ENCODE measurements around the gene CASK. TPM values are rescaled to one million over a fixed set of nuclear protein-coding genes. Genes with fewer than 3 reads are reported as not detected.
A peak's percentile ranks its signal among the peaks of the same experiment; 100 is the strongest.

Gene CASK, protein sequence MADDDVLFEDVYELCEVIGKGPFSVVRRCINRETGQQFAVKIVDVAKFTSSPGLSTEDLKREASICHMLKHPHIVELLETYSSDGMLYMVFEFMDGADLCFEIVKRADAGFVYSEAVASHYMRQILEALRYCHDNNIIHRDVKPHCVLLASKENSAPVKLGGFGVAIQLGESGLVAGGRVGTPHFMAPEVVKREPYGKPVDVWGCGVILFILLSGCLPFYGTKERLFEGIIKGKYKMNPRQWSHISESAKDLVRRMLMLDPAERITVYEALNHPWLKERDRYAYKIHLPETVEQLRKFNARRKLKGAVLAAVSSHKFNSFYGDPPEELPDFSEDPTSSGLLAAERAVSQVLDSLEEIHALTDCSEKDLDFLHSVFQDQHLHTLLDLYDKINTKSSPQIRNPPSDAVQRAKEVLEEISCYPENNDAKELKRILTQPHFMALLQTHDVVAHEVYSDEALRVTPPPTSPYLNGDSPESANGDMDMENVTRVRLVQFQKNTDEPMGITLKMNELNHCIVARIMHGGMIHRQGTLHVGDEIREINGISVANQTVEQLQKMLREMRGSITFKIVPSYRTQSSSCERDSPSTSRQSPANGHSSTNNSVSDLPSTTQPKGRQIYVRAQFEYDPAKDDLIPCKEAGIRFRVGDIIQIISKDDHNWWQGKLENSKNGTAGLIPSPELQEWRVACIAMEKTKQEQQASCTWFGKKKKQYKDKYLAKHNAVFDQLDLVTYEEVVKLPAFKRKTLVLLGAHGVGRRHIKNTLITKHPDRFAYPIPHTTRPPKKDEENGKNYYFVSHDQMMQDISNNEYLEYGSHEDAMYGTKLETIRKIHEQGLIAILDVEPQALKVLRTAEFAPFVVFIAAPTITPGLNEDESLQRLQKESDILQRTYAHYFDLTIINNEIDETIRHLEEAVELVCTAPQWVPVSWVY
- total RNA-seq = 10 to 100 TPM; 25.1 to 61.6 (median 35.3) TPM

DNA sequence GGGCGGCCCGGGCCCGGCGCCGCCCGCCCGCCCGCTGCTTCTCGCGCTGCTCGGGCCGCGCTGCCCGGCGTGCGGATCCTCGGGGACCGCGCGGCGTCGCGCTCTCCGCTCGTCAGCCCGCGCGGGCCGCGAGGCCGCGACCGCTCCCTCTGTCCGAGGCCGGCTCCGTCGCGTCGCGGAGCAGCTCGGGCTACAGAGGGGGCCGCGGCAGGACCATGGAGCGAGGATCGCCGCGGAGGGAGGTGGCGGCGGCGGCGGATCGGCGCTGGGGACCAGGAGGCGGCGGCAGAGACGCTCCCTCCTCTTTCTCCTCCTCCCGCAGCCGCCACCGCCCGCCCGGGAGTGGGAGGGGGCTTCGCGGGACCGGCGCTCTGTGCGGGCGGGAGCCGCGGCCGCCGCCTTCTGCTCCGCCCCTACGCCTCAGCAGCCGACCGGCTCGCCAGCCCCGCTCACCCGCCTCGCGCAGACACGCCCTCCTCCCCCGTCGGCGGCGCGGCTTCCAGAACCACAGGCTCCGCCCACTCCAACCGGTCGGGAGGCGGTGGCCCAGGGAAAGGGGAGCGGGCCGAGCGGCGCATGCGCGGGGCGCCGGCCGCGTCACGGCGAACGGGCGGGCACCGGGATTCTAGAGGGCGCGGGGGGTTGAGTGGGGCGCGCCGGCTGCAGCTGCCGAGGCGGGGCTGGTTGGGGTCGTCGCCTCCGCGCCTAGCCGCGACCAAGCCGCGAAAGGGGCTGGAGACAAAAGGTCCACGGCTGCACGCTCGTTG is at the start of gene CASK:
CASK (minus strand) TSS at position 344 of the 767 bp plus-strand sequence. CDS start 566 bp downstream, outside the sequence.
- no peaks in the 10 kb centered on the region for H3K27me3 ChIP-seq
- no peaks in the 10 kb centered on the region for H3K36me3 ChIP-seq
- 0 to 37% methylated on average over 1 to 76 of the region's 123 CpGs for WGBS, 2 donors
- H3K9me3 ChIP-seq = no peaks in the 10 kb centered on the region
- no peaks in the 10 kb centered on the region for H3K4me1 ChIP-seq
- TF ChIP-seq, protein P1, sequence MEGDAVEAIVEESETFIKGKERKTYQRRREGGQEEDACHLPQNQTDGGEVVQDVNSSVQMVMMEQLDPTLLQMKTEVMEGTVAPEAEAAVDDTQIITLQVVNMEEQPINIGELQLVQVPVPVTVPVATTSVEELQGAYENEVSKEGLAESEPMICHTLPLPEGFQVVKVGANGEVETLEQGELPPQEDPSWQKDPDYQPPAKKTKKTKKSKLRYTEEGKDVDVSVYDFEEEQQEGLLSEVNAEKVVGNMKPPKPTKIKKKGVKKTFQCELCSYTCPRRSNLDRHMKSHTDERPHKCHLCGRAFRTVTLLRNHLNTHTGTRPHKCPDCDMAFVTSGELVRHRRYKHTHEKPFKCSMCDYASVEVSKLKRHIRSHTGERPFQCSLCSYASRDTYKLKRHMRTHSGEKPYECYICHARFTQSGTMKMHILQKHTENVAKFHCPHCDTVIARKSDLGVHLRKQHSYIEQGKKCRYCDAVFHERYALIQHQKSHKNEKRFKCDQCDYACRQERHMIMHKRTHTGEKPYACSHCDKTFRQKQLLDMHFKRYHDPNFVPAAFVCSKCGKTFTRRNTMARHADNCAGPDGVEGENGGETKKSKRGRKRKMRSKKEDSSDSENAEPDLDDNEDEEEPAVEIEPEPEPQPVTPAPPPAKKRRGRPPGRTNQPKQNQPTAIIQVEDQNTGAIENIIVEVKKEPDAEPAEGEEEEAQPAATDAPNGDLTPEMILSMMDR (IDR thresholded peaks at IDR 0.05) = peak in 1 of 6 experiments; percentile 17
- TF ChIP-seq EP300 (IDR thresholded peaks at IDR 0.05) (no peak), POLR2A (IDR thresholded peaks at IDR 0.05) (peak in 3 of 4 donors; percentile 38 to 85 (median 62)), POLR2AphosphoS5 (IDR thresholded peaks at IDR 0.05) (peak; percentile 11 to 71)
- peak; percentile 93 to 97 for DNase-seq
- peak; percentile 95 to 98 for ATAC-seq (ENCODE audit: low FRiP score in 2 of 2)
- peak within 1 kb of the TSS; percentile 47 to 75 (median 62) for H3K4me3 ChIP-seq
- H3K27ac ChIP-seq = peak within 1 kb of the TSS; percentile 79 to 90 (median 83)

DNA sequence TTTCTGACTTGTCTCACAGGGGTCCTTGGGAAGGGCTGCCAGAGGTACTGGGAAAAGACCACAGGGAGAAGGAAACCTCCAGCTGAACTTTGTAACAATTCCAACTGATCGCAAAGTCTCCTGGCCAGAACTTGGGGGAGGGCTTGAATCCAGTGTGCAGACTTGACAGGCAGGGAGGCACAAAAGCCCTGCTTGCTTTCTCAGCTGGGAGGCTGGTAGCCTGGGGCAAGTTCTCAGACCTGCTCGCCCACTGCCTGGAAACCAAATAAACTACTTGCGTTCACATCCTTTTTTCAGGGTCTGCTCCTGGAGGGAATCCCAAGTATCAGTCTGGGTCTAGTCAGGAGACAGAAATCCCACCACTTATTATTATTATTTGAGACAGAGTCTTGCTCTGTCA is 48.0 kb upstream of the CASK start:
- no peaks in the 10 kb centered on the region for H3K36me3 ChIP-seq
- ATAC-seq (ENCODE audit: low FRiP score in 2 of 2) (no peak), DNase-seq (no peak)
- no peak overlapping the region for H3K4me3 ChIP-seq
- H3K27ac ChIP-seq = no peak overlapping the region
- H3K4me1 ChIP-seq = no peaks in the 10 kb centered on the region
- WGBS, 2 donors = 90 to 100% methylated on average over 1 to 3 of the region's 3 CpGs
- no peaks in the 10 kb centered on the region for H3K9me3 ChIP-seq
- TF ChIP-seq EP300 (IDR thresholded peaks at IDR 0.05) (no peak), POLR2AphosphoS5 (IDR thresholded peaks at IDR 0.05) (no peak), POLR2A (IDR thresholded peaks at IDR 0.05) (no peak)
- TF ChIP-seq, protein P1 (IDR thresholded peaks at IDR 0.05) = no peak
- no peaks in the 10 kb centered on the region for H3K27me3 ChIP-seq

DNA sequence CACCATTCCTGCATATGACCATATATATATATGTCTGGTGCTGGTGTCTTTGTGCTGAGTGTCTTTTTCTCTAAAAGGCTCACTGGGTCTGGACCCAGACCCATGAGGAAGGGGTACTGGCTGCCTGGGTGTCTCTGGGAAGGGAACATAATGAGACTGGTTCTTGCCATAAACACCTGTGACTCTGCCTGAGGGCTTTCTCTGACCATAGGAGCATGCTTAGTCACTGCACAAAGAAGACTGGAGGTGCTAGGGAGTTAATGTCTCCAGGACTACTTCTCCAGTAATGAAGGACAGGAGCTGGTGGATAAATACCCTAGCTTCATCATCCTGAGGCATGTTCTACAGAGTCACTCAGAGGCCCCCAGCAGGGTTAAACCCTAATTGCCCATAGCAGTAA is 47.1 kb upstream of the CASK start:
- no peak for TF ChIP-seq EP300 (IDR thresholded peaks at IDR 0.05)
- TF ChIP-seq POLR2AphosphoS5 (IDR thresholded peaks at IDR 0.05) = no peak
- TF ChIP-seq, protein P1 (IDR thresholded peaks at IDR 0.05) = no peak
- no peak for TF ChIP-seq POLR2A (IDR thresholded peaks at IDR 0.05)
- Histone ChIP-seq H3K27me3 (no peaks in the 10 kb centered on the region), H3K4me3 (no peak overlapping the region), H3K36me3 (no peaks in the 10 kb centered on the region), H3K27ac (no peak overlapping the region), H3K4me1 (no peaks in the 10 kb centered on the region), H3K9me3 (no peaks in the 10 kb centered on the region)
- DNase-seq (no peak), ATAC-seq (ENCODE audit: low FRiP score in 2 of 2) (no peak)

DNA sequence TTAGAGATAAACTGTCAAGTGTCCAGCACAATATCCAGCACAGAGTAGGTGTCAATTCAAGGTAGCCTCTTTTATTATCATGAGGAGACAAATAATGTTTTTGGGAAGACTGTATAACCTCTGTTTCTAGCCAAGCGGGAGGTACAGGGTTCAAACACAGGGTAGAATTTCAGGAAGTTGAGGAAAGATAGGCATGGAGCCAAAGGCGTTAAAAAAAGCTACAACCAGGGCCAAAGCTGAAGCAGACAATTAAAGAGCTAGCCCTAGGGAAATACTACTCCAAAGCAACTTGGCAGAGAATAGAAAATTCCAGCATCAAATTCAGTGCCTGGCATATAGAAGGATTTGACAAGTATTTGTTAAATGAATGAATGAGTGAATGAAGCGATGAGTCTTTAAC is 40.0 kb upstream of the CASK start:
- no peak overlapping the region for H3K4me3 ChIP-seq
- TF ChIP-seq POLR2AphosphoS5 (IDR thresholded peaks at IDR 0.05) (no peak), EP300 (IDR thresholded peaks at IDR 0.05) (no peak)
- TF ChIP-seq, protein P1 (IDR thresholded peaks at IDR 0.05) = no peak
- no peaks in the 10 kb centered on the region for H3K27me3 ChIP-seq
- WGBS, 2 donors = 43 to 76% methylated on average over 3 of the region's 3 CpGs
- ATAC-seq (ENCODE audit: low FRiP score in 2 of 2) (no peak), DNase-seq (no peak)
- no peak overlapping the region for H3K27ac ChIP-seq
- no peaks in the 10 kb centered on the region for H3K4me1 ChIP-seq
- no peaks in the 10 kb centered on the region for H3K36me3 ChIP-seq
- H3K9me3 ChIP-seq = no peaks in the 10 kb centered on the region

Data from upper lobe of left lung (tissue), 6 donors.